Thoracic aorta (tissue), 2 donors: Measurements from ENCODE around the gene TEX35. TPM values are rescaled to one million over a fixed set of nuclear protein-coding genes. Genes with fewer than 3 reads are reported as not detected.

Experiments
- ATAC-seq: fragments of 150-250 bp; one replicate; pipeline ENCODE4 v1.8.0; 2017; ENCODE audit warnings: low read depth; ENCODE audit not compliant: insufficient number of reproducible peaks, low FRiP score
- DNase-seq: peaks from one replicate; pipeline ENCODE4 v3.0.0-alpha.2; 2020; ENCODE audit warnings: low spot score
- H3K27ac ChIP-seq, 2 donors: fragments of 200-600 bp; sonication (generic); 1 replicate in 1 of 2; 2 replicates in 1 of 2; pipeline ENCODE4 v1.5.1; 2016; ENCODE audit warnings: mild to moderate bottlenecking in 2 of 2, moderate library complexity in 2 of 2
- H3K27me3 ChIP-seq: fragments of 200-600 bp; sonication (generic); replicated peaks from 2 replicates; pipeline ENCODE4 v1.6.0; 2016; ENCODE audit warnings: mild to moderate bottlenecking; ENCODE audit not compliant: insufficient read depth
- H3K36me3 ChIP-seq: fragments of 200-600 bp; sonication (generic); one replicate; pipeline ENCODE4 v1.5.1; 2016
- H3K4me1 ChIP-seq, 2 donors: fragments of 200-600 bp; sonication (generic); 1 replicate in 1 of 2; 2 replicates in 1 of 2; pipeline versions ENCODE4 v1.5.1 to v1.6.0; 2016; ENCODE audit warnings: low read depth in 2 of 2, mild to moderate bottlenecking in 1 of 2; ENCODE audit not compliant: control insufficient read depth in 1 of 2
- H3K4me3 ChIP-seq: fragments of 200-600 bp; sonication (generic); 2 replicates; pipeline ENCODE4 v1.5.1; 2016; ENCODE audit warnings: mild to moderate bottlenecking
- H3K9me3 ChIP-seq: fragments of 200-600 bp; sonication (generic); 2 replicates; pipeline ENCODE4 v1.5.1; 2016
- CTCF ChIP-seq: fragments of 200-600 bp; sonication (generic); IDR thresholded peaks from one replicate; pipeline ENCODE4 v1.5.1; 2019; ENCODE audit warnings: antibody characterized with exemption
- total RNA-seq, 2 donors: library from RNA; depleted of rRNA; stranded (reverse); fragments of >200 nt; gene quantifications; one replicate each; pipeline versions ENCODE4 v1.1.0 to v1.2.3, GENCODE V29; 2016

TEX35 gene
- total RNA-seq, 2 donors from 2014 or later, result not detected

- H3K4me3 ChIP-seq, result no peak overlapping the region
- no peaks in the 10 kb centered on the region for H3K27me3 ChIP-seq
- no peaks in the 10 kb centered on the region for H3K9me3 ChIP-seq
- H3K36me3 ChIP-seq, result peaks cover 35% of the 10 kb centered on the region
- no peak for ATAC-seq
- TF ChIP-seq CTCF, result no peak
- H3K27ac ChIP-seq, result no peak overlapping the region
- peaks cover 0 to 1% of the 10 kb centered on the region in 2 donors for H3K4me1 ChIP-seq
- DNase-seq, result no peak
Observed at GRCh38 chr1:178470411-178470960, 42.4 kb upstream of the TEX35 start.

GRCh38 chr1:178472531-178472930 lies 40.4 kb upstream of the TEX35 start:
- Histone ChIP-seq H3K36me3 (peaks cover 22% of the 10 kb centered on the region), H3K27ac (no peak overlapping the region), H3K9me3 (no peaks in the 10 kb centered on the region), H3K4me1 (no peaks in the 10 kb centered on the region), H3K4me3 (no peak overlapping the region), H3K27me3 (no peaks in the 10 kb centered on the region)
- ATAC-seq (no peak), DNase-seq (no peak)
- no peak for TF ChIP-seq CTCF

- DNase-seq (no peak), ATAC-seq (no peak)
- no peaks in the 10 kb centered on the region for H3K27me3 ChIP-seq
- no peaks in the 10 kb centered on the region for H3K4me1 ChIP-seq
- no peak overlapping the region for H3K27ac ChIP-seq
- H3K9me3 ChIP-seq, result no peaks in the 10 kb centered on the region
- H3K4me3 ChIP-seq, result no peak overlapping the region
- no peak for TF ChIP-seq CTCF
- H3K36me3 ChIP-seq, result peaks cover 9% of the 10 kb centered on the region
Observed at GRCh38 chr1:178477373-178477772, 35.5 kb upstream of the TEX35 start.

DNA sequence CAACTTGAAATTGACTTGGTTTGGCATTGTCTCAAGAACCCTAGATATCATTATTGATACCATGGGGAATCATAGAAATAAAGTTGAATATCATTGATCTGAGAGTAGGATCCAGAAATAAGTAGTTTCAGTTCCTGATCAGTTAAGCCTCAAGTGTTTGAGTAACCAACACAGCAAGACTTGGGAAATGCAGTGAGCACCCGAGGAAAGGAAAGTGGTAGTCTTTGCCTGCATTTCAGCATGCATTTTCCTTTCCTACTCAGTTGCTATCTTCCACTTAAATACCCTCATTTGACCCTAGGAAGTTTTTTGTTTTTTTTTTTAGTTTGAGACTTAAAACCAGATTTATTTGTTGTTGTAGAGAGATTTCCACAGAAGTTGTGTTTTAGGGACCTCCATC lies 35.1 kb upstream of the TEX35 start:
- no peak for ATAC-seq
- Histone ChIP-seq H3K4me1 (no peaks in the 10 kb centered on the region), H3K9me3 (no peaks in the 10 kb centered on the region), H3K27ac (no peak overlapping the region), H3K4me3 (no peak overlapping the region), H3K27me3 (no peaks in the 10 kb centered on the region), H3K36me3 (peaks cover 9% of the 10 kb centered on the region)
- TF ChIP-seq CTCF, result no peak
- DNase-seq, result no peak

DNA sequence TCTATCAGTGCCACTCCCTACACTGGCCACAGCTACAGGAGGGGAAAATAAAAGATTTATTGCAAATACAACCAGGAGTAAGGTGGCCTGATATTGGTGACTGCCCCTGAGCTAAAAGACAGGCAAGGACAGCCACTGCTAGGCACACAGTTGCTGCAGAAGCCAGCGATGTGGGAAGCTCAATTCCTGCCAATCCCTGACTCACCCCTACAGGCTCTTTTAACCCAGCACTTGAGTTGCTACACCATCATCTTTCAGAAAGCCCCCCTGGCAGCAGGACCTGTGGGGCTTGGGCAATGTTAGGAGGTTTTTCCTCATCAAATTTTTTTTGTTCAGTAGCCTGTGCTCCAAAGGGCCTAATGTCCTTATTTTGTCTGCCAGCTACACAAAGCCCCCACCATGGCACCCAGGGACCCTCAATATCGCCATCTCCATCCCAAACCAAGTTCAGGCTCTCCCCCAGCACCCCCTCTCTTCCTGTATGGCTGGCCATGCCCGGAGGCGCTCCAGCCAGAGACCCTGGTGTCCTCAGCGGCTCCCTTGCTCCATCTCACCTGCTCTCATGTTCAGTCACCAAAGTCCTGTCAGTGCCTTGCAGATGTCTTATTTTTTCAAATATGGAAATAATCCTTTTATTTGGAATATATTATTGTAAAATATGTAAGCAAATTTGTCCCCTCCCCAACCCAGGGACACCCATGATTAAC lies 29.5 kb upstream of the TEX35 start:
- DNase-seq, result no peak
- TF ChIP-seq CTCF, result no peak
- ATAC-seq, result no peak
- no peak overlapping the region for H3K4me3 ChIP-seq
- peaks cover 2 to 17% of the 10 kb centered on the region in 2 donors for H3K4me1 ChIP-seq
- H3K27ac ChIP-seq, result no peak overlapping the region
- no peaks in the 10 kb centered on the region for H3K9me3 ChIP-seq
- no peaks in the 10 kb centered on the region for H3K27me3 ChIP-seq
- H3K36me3 ChIP-seq, result no peaks in the 10 kb centered on the region
